IPS-11a (cell line): ENCODE data around the gene DENND11.
"Not testable (repeated sequence)": the region's sequence is repeated elsewhere in the genome, so short reads cannot be mapped to it uniquely, and the experiment has no call there.

Experiments used
- H3K4me3 ChIP-seq: one replicate; pipeline ENCODE4 v1.5.1; 2013; ENCODE audit warnings: low read depth, low read length, control low read depth

The DENND11 gene

GRCh38 chr7:141709318-141709717 is 7.4 kb upstream of the DENND11 start:
- no peak overlapping the region for H3K4me3 ChIP-seq

- no peak within 1 kb of the TSS for H3K4me3 ChIP-seq
Measured at GRCh38 chr7:141708351-141708750, 6.4 kb upstream of the DENND11 start, which contains the start of gene WEE2. WEE2 (plus strand) TSS chr7:141708353; CDS start chr7:141708759, 406 bp downstream.

GRCh38 chr7:141706239-141707064 is 4.5 kb upstream of the DENND11 start:
- H3K4me3 ChIP-seq = no peak overlapping the region

GRCh38 chr7:141704741-141705140 is 2.8 kb upstream of the DENND11 start:
- H3K4me3 ChIP-seq = no peak overlapping the region

GRCh38 chr7:141704112-141704511 is 2.1 kb upstream of the DENND11 start:
- H3K4me3 ChIP-seq = no peak overlapping the region

GRCh38 chr7:141702892-141703291 is 926 bp upstream of the DENND11 start:
- no peak overlapping the region for H3K4me3 ChIP-seq

- peak overlapping the region; percentile 56 for H3K4me3 ChIP-seq
Measured at GRCh38 chr7:141701489-141702046, 398 bp downstream of the DENND11 start.

- peak overlapping the region; percentile 48 for H3K4me3 ChIP-seq
Measured at GRCh38 chr7:141700848-141701371, 1.1 kb downstream of the DENND11 start.

- H3K4me3 ChIP-seq = peak overlapping the region; percentile 48
Measured at GRCh38 chr7:141700296-141700847, 1.6 kb downstream of the DENND11 start.

GRCh38 chr7:141699860-141700259 is 2.1 kb downstream of the DENND11 start:
- H3K4me3 ChIP-seq = no peak overlapping the region

GRCh38 chr7:141698247-141699015 is 3.5 kb downstream of the DENND11 start:
- no peak overlapping the region for H3K4me3 ChIP-seq

- no peak overlapping the region for H3K4me3 ChIP-seq
Measured at GRCh38 chr7:141697211-141697871, 4.6 kb downstream of the DENND11 start.

GRCh38 chr7:141696348-141696747 is 5.6 kb downstream of the DENND11 start:
- H3K4me3 ChIP-seq = no peak overlapping the region

GRCh38 chr7:141695803-141696289 is 6.1 kb downstream of the DENND11 start:
- H3K4me3 ChIP-seq = no peak overlapping the region

- H3K4me3 ChIP-seq = no peak overlapping the region
Measured at GRCh38 chr7:141693082-141693481, 8.9 kb downstream of the DENND11 start.

- H3K4me3 ChIP-seq = no peak overlapping the region
Measured at GRCh38 chr7:141691961-141692360, 10.0 kb downstream of the DENND11 start.

GRCh38 chr7:141691540-141691939 is 10.4 kb downstream of the DENND11 start:
- H3K4me3 ChIP-seq = no peak overlapping the region

- H3K4me3 ChIP-seq = not testable (repeated sequence)
Measured at GRCh38 chr7:141689072-141689825, 12.7 kb downstream of the DENND11 start.

GRCh38 chr7:141688043-141688442 is 13.9 kb downstream of the DENND11 start:
- H3K4me3 ChIP-seq = no peak overlapping the region

GRCh38 chr7:141686670-141687069 is 15.3 kb downstream of the DENND11 start:
- no peak overlapping the region for H3K4me3 ChIP-seq
